Measurements from ENCODE around the gene TBC1D22A.

Gene TBC1D22A

DNA sequence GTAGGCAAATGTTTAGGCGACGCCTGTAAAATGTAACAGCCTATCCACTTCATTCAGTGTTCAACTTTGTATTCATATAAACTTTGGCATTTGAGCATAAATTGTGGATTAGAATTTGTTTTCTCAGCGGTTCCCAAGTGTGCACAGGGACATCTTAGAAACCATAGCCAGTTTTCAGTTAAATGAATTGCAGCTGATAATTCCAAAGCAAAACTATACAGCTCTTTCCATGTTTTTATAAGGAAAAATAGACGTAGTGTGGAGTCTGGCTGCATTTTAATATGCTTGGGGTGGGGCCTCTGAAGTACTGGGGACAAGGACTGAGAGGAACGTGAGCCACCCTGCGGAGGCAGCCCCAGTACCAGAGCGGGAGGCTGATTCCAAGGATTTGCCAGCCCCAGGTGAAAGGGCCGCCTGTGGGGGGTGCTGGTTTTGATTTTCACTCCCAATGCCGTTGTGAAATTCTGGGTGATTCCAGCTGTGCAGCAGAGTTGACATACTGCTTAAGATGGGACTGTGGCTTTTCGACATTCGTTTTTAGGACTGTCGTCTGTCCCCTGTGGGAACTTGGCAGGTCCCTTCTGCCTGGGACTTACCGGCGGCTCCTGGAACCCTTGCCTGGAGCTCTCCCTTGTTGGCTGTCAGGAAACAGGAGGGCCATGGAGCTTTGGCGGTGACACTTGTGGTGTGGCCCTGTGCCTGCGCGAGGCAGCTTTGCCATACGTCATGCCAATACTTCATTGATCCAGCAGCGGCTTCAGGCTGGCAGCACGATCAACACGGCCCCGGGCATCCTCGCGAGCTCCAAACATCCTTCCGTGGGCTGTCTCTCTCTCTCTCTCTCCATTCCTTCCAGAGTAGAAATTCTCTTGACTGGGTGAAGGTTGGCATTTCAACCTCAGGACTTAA is 370.9 kb downstream of the TBC1D22A start:
- no peaks in the 10 kb centered on the region for H4K20me1 ChIP-seq (ENCODE audit: insufficient read depth, low read length)
- H3K4me2 ChIP-seq (ENCODE audit: low read length), result no peak overlapping the region
- H3K27ac ChIP-seq (ENCODE audit: low read depth, low read length, poor library complexity, severe bottlenecking), result no peak overlapping the region
- H3K4me3 ChIP-seq (ENCODE audit: low read depth, low read length, poor library complexity, severe bottlenecking), result no peak overlapping the region
- no peak overlapping the region for H2AFZ ChIP-seq (ENCODE audit: low read length)
- no peaks in the 10 kb centered on the region for H3K36me3 ChIP-seq (ENCODE audit: insufficient read depth, low read length)
- H3K27me3 ChIP-seq (ENCODE audit: insufficient read depth, low read length), result no peaks in the 10 kb centered on the region
- H3K9ac ChIP-seq (ENCODE audit: low read length), result no peak overlapping the region
- H3K9me3 ChIP-seq (ENCODE audit: low read length), result no peaks in the 10 kb centered on the region
- H3K9me2 ChIP-seq (ENCODE audit: low read depth, low read length), result no peaks in the 10 kb centered on the region
- TF ChIP-seq EZH2 (IDR thresholded peaks at IDR 0.05; ENCODE audit: borderline replicate concordance, low read length) (no peak), CTCF (IDR thresholded peaks at IDR 0.05; ENCODE audit: low read length) (no peak)
- no peaks in the 10 kb centered on the region for H3K79me2 ChIP-seq (ENCODE audit: insufficient read depth, low read length)
- no peaks in the 10 kb centered on the region for H3K4me1 ChIP-seq (ENCODE audit: insufficient read depth, low read length, severe bottlenecking)
- no peaks in the 10 kb centered on the region for H3F3A ChIP-seq (ENCODE audit: insufficient read depth, low read length)

DNA sequence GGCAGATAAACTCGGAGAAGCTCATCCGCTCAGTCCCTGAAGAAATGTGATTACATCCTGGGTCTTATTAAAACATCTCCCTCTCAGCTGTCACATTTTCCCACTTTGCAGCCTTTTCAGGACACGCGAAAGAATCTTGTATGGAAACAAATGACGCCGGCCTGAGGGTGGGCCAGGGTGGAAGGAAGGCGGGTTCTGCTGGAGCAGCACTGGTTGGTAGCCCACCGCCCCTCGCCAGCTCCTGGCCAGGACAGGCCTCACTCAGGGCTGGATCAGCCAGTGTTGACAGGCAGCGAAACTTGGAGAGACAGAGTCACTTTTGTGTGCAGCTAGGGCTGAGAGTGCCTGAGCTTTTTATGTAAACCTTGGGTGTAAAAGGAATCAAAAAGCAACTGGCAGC is 371.8 kb downstream of the TBC1D22A start:
- TF ChIP-seq CTCF (IDR thresholded peaks at IDR 0.05; ENCODE audit: low read length) (no peak), EZH2 (IDR thresholded peaks at IDR 0.05; ENCODE audit: borderline replicate concordance, low read length) (no peak)
- Histone ChIP-seq H3K4me2 (ENCODE audit: low read length) (no peak overlapping the region), H3K9me2 (ENCODE audit: low read depth, low read length) (no peaks in the 10 kb centered on the region)

GRCh38 chr22:47135338-47135737 is 372.9 kb downstream of the TBC1D22A start:
- no peak overlapping the region for H2AFZ ChIP-seq (ENCODE audit: low read length)
- H3F3A ChIP-seq (ENCODE audit: insufficient read depth, low read length), result no peaks in the 10 kb centered on the region
- no peaks in the 10 kb centered on the region for H3K9me2 ChIP-seq (ENCODE audit: low read depth, low read length)
- peaks cover 4% of the 10 kb centered on the region for H3K4me1 ChIP-seq (ENCODE audit: insufficient read depth, low read length, severe bottlenecking)
- TF ChIP-seq EZH2 (IDR thresholded peaks at IDR 0.05; ENCODE audit: borderline replicate concordance, low read length) (no peak), CTCF (IDR thresholded peaks at IDR 0.05; ENCODE audit: low read length) (no peak)
- H3K9ac ChIP-seq (ENCODE audit: low read length), result no peak overlapping the region
- H3K4me2 ChIP-seq (ENCODE audit: low read length), result no peak overlapping the region
- H3K27ac ChIP-seq (ENCODE audit: low read depth, low read length, poor library complexity, severe bottlenecking), result no peak overlapping the region
- H3K79me2 ChIP-seq (ENCODE audit: insufficient read depth, low read length), result no peaks in the 10 kb centered on the region
- H4K20me1 ChIP-seq (ENCODE audit: insufficient read depth, low read length), result no peaks in the 10 kb centered on the region
- no peaks in the 10 kb centered on the region for H3K9me3 ChIP-seq (ENCODE audit: low read length)
- H3K4me3 ChIP-seq (ENCODE audit: low read depth, low read length, poor library complexity, severe bottlenecking), result no peak overlapping the region
- no peaks in the 10 kb centered on the region for H3K36me3 ChIP-seq (ENCODE audit: insufficient read depth, low read length)
- H3K27me3 ChIP-seq (ENCODE audit: insufficient read depth, low read length), result no peaks in the 10 kb centered on the region

More for the DNA sequence above, 371.8 kb downstream of the TBC1D22A start:
- Histone ChIP-seq H3F3A (ENCODE audit: insufficient read depth, low read length) (no peaks in the 10 kb centered on the region), H3K9me3 (ENCODE audit: low read length) (no peaks in the 10 kb centered on the region), H3K79me2 (ENCODE audit: insufficient read depth, low read length) (no peaks in the 10 kb centered on the region), H3K4me1 (ENCODE audit: insufficient read depth, low read length, severe bottlenecking) (peaks cover 4% of the 10 kb centered on the region), H3K9ac (ENCODE audit: low read length) (no peak overlapping the region), H3K27me3 (ENCODE audit: insufficient read depth, low read length) (no peaks in the 10 kb centered on the region), H3K27ac (ENCODE audit: low read depth, low read length, poor library complexity, severe bottlenecking) (no peak overlapping the region), H3K4me3 (ENCODE audit: low read depth, low read length, poor library complexity, severe bottlenecking) (no peak overlapping the region), H3K36me3 (ENCODE audit: insufficient read depth, low read length) (no peaks in the 10 kb centered on the region), H2AFZ (ENCODE audit: low read length) (no peak overlapping the region), H4K20me1 (ENCODE audit: insufficient read depth, low read length) (no peaks in the 10 kb centered on the region)
